ENCODE measurements around the gene NCKAP1. TPM values are rescaled to one million over a fixed set of nuclear protein-coding genes. Genes with fewer than 3 reads are reported as not detected.
A peak's percentile ranks its signal among the peaks of the same experiment; 100 is the strongest.

NCKAP1 gene, protein sequence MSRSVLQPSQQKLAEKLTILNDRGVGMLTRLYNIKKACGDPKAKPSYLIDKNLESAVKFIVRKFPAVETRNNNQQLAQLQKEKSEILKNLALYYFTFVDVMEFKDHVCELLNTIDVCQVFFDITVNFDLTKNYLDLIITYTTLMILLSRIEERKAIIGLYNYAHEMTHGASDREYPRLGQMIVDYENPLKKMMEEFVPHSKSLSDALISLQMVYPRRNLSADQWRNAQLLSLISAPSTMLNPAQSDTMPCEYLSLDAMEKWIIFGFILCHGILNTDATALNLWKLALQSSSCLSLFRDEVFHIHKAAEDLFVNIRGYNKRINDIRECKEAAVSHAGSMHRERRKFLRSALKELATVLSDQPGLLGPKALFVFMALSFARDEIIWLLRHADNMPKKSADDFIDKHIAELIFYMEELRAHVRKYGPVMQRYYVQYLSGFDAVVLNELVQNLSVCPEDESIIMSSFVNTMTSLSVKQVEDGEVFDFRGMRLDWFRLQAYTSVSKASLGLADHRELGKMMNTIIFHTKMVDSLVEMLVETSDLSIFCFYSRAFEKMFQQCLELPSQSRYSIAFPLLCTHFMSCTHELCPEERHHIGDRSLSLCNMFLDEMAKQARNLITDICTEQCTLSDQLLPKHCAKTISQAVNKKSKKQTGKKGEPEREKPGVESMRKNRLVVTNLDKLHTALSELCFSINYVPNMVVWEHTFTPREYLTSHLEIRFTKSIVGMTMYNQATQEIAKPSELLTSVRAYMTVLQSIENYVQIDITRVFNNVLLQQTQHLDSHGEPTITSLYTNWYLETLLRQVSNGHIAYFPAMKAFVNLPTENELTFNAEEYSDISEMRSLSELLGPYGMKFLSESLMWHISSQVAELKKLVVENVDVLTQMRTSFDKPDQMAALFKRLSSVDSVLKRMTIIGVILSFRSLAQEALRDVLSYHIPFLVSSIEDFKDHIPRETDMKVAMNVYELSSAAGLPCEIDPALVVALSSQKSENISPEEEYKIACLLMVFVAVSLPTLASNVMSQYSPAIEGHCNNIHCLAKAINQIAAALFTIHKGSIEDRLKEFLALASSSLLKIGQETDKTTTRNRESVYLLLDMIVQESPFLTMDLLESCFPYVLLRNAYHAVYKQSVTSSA
- total RNA-seq, result 100 to 1,000 TPM; 192 to 207 TPM
- 10 to 100 TPM; 73.0 to 75.8 TPM for polyA plus RNA-seq
- long read RNA-seq, donor 1, full-length matches to known transcripts, result 2 of 34 reads
- long read RNA-seq, donor 1, partial matches to known transcripts, result 24 of 34 reads
- long read RNA-seq, donor 1, other reads (novel, unspliced or antisense), result 8 of 34 reads
- long read RNA-seq, donor 2, full-length matches to known transcripts, result 49 of 87 reads
- long read RNA-seq, donor 2, partial matches to known transcripts, result 30 of 87 reads
- long read RNA-seq, donor 2, other reads (novel, unspliced or antisense), result 8 of 87 reads

DNA sequence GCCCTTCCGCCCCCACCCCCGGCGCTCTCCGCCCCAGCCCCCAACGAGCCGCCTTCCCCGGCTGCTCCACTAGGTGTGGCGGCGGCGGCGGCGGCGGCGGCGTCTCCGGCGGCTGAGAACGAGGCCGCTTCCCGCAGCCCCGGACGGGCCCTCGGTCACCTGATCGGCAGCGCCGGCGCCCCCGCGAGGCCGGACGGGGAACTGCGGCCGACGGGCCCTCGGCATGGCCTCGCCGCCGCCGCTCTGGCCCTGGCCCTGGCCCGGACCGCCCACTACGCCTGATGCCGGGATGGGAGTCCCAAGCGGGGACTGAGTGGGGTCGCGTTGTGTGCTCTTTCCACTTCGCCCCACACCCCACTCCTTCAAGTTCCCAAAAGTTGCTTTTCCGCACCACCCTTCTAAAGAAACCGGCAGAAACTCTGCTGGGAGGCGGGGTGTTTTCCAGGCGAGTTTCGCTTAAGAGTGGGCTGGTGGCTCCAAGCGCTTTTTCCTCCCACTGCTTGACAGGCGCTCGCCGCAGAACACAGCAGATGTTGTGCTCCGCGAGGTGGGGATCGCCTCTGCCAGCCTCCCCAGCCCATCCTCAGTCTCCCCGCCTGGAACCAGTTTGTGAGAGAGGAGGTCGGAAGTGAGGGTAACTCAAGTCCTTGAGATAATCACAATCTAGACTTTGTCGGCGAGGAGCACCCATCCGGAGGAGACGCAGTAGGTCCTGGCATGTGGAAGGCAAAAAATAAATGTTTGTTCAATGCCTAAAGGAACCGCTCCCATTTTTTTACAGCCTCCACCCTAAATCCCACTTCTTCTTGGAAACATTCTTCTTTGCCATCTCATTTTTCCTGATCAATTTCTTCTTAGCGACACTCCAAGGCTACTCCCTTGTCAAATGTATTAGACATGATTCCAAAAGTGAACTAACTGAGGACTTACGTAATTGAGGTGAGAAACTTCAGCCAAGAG is at the start of gene NCKAP1:
TSS of gene NCKAP1 (minus strand) at position 117 of the 960 bp plus-strand sequence. CDS start 358 bp downstream, outside the sequence.
- Histone ChIP-seq H3K36me3 (ENCODE audit: control insufficient read depth in 1 of 2, insufficient read depth in 2 of 2, low read length in 1 of 2) (no peaks in the 10 kb centered on the region), H3K4me3 (ENCODE audit: low read length in 2 of 2) (peak within 1 kb of the TSS; percentile 91 to 98), H3K4me1 (ENCODE audit: control insufficient read depth in 1 of 2, insufficient read depth in 2 of 2, low read length in 2 of 2) (no peaks in the 10 kb centered on the region), H3K27me3 (ENCODE audit: control insufficient read depth in 1 of 2, insufficient read depth in 2 of 2, low read length in 1 of 2) (no peaks in the 10 kb centered on the region), H3K9me3 (ENCODE audit: control insufficient read depth, low read length) (no peaks in the 10 kb centered on the region), H3K27ac (ENCODE audit: low read depth in 1 of 2, low read length in 2 of 2) (peak within 1 kb of the TSS; percentile 81 to 99)
- intact Hi-C loops (cut with DNase I), result loop anchor here (2.0 kb wide), 2 partner anchors 36 to 40 kb away; partner anchors contain the start of gene DUSP19 (in 1 of the 2)
- ATAC-seq (ENCODE audit: low FRiP score) (peak; percentile 98), DNase-seq (peak; percentile 91 to 97)
- WGBS, 2 donors, result 1% methylated on average over 35 to 68 of the region's 68 CpGs

DNA sequence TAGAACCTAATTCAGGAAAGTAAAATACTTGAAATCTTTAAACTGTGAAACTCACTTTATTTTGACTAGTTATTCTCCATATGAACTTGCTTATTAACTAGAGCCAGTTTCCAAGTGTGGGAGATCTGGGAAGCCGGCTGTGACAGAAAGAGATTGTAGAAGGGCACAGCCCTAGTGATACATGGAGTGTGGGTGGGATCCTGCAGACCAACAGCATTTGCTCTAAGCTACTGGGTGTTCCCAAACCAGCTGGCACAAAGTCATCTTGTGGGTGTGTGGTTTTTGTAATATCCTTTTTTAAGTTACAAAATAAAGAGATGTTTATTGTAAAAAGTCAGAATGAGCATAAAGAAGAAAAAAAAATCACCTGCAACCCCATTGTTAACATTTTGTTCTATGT is 43.7 kb upstream of the NCKAP1 start:
- H3K36me3 ChIP-seq (ENCODE audit: control insufficient read depth in 1 of 2, insufficient read depth in 2 of 2, low read length in 1 of 2), result no peaks in the 10 kb centered on the region
- ATAC-seq (ENCODE audit: low FRiP score), result no peak
- H3K4me3 ChIP-seq (ENCODE audit: low read length in 2 of 2), result no peak overlapping the region
- H3K9me3 ChIP-seq (ENCODE audit: control insufficient read depth, low read length), result no peaks in the 10 kb centered on the region
- H3K4me1 ChIP-seq (ENCODE audit: control insufficient read depth in 1 of 2, insufficient read depth in 2 of 2, low read length in 2 of 2), result peaks cover 0 to 3% of the 10 kb centered on the region in 2 donors
- H3K27ac ChIP-seq (ENCODE audit: low read depth in 1 of 2, low read length in 2 of 2), result no peak overlapping the region
- intact Hi-C loops (cut with DNase I), result no loop called here
- 0 to 9% methylated on average over 1 of the region's 1 CpG for WGBS, 2 donors
- peak in 1 of 2 donors; percentile 49 for DNase-seq
- H3K27me3 ChIP-seq (ENCODE audit: control insufficient read depth in 1 of 2, insufficient read depth in 2 of 2, low read length in 1 of 2), result no peaks in the 10 kb centered on the region

GRCh38 chr2:183079139-183079775 is 41.0 kb upstream of the NCKAP1 start:
- WGBS, 2 donors, result 1 to 3% methylated on average over 13 of the region's 13 CpGs
- peak overlapping the region; percentile 88 to 94 for H3K4me3 ChIP-seq (ENCODE audit: low read length in 2 of 2)
- H3K9me3 ChIP-seq (ENCODE audit: control insufficient read depth, low read length), result no peaks in the 10 kb centered on the region
- H3K27ac ChIP-seq (ENCODE audit: low read depth in 1 of 2, low read length in 2 of 2), result peak overlapping the region; percentile 94 to 97
- DNase-seq, result no peak
- H3K36me3 ChIP-seq (ENCODE audit: control insufficient read depth in 1 of 2, insufficient read depth in 2 of 2, low read length in 1 of 2), result no peaks in the 10 kb centered on the region
- H3K27me3 ChIP-seq (ENCODE audit: control insufficient read depth in 1 of 2, insufficient read depth in 2 of 2, low read length in 1 of 2), result no peaks in the 10 kb centered on the region
- intact Hi-C loops (cut with DNase I), result loop anchor here in 1 of 2 donors (2.0 kb wide), 2 partner anchors 40 to 46 kb away; partner anchors contain the start of genes NCKAP1 and NUP35
- peak; percentile 79 for ATAC-seq (ENCODE audit: low FRiP score)
- peaks cover 0 to 2% of the 10 kb centered on the region in 2 donors for H3K4me1 ChIP-seq (ENCODE audit: control insufficient read depth in 1 of 2, insufficient read depth in 2 of 2, low read length in 2 of 2)

- Histone ChIP-seq H3K36me3 (ENCODE audit: control insufficient read depth in 1 of 2, insufficient read depth in 2 of 2, low read length in 1 of 2) (no peaks in the 10 kb centered on the region), H3K9me3 (ENCODE audit: control insufficient read depth, low read length) (no peaks in the 10 kb centered on the region), H3K4me1 (ENCODE audit: control insufficient read depth in 1 of 2, insufficient read depth in 2 of 2, low read length in 2 of 2) (peaks cover 0 to 2% of the 10 kb centered on the region in 2 donors), H3K27me3 (ENCODE audit: control insufficient read depth in 1 of 2, insufficient read depth in 2 of 2, low read length in 1 of 2) (no peaks in the 10 kb centered on the region), H3K27ac (ENCODE audit: low read depth in 1 of 2, low read length in 2 of 2) (peak within 1 kb of the TSS; percentile 94 to 97), H3K4me3 (ENCODE audit: low read length in 2 of 2) (peak within 1 kb of the TSS; percentile 88 to 94)
- WGBS, 2 donors, result 0% methylated on average over 20 of the region's 20 CpGs
- ATAC-seq (ENCODE audit: low FRiP score), result peak; percentile 94
- intact Hi-C loops (cut with DNase I), result loop anchor here in 1 of 2 donors (2.0 kb wide), 2 partner anchors 40 to 46 kb away; partner anchors contain the start of genes NCKAP1 and NUP35
- DNase-seq, result peak; percentile 80 to 85
Measured at GRCh38 chr2:183078464-183079138, 40.3 kb upstream of the NCKAP1 start, which contains the start of gene DUSP19. DUSP19 (plus strand) TSS chr2:183078747; CDS start chr2:183078934, 187 bp downstream.

DNA sequence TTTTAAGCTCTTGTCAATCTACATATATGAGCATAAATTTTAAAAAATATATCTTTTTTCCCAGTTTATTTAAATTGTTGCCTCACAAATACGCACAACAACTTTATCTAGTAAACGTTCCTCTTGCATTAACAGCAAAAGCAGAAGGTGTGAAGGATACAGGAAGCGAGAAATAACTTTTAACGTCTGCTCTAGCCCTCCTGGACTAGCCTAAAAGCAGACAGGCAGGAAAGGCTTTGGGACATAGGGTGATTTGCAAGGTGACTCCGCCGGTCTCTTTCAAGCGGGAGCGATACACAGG is 39.9 kb upstream of the NCKAP1 start:
- Histone ChIP-seq H3K4me3 (ENCODE audit: low read length in 2 of 2) (peak overlapping the region; percentile 88 to 94), H3K9me3 (ENCODE audit: control insufficient read depth, low read length) (no peaks in the 10 kb centered on the region), H3K27ac (ENCODE audit: low read depth in 1 of 2, low read length in 2 of 2) (peak overlapping the region in 1 of 2 donors; percentile 94), H3K4me1 (ENCODE audit: control insufficient read depth in 1 of 2, insufficient read depth in 2 of 2, low read length in 2 of 2) (peaks cover 0 to 2% of the 10 kb centered on the region in 2 donors), H3K27me3 (ENCODE audit: control insufficient read depth in 1 of 2, insufficient read depth in 2 of 2, low read length in 1 of 2) (no peaks in the 10 kb centered on the region), H3K36me3 (ENCODE audit: control insufficient read depth in 1 of 2, insufficient read depth in 2 of 2, low read length in 1 of 2) (no peaks in the 10 kb centered on the region)
- ATAC-seq (ENCODE audit: low FRiP score) (peak; percentile 2), DNase-seq (no peak)
- 6 to 7% methylated on average over 8 of the region's 8 CpGs for WGBS, 2 donors
- intact Hi-C loops (cut with DNase I), result loop anchor here in 1 of 2 donors (2.0 kb wide), 2 partner anchors 39 to 47 kb away; partner anchors contain the start of genes NCKAP1 and NUP35

DNA sequence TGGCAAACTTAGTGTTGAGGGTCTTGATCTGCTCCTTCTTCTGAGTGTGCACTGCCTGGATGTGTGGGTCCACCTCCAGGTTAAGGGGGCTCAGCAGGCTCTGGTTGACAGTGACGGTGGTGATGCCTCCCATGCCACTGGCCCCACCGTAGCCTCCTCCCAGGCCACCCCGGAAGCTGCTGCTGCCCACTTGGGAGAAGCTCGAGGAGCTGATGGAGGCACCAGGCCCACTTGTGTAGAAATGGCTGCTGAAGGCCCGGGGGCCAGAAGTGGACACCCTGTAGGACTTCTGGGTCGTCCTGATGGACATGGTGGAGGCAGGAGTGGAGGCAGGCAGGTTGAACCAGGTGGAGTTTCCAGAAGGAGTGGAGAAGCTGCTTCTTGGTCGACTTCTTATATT is 33.9 kb upstream of the NCKAP1 start:
- no peak for ATAC-seq (ENCODE audit: low FRiP score)
- H3K27ac ChIP-seq (ENCODE audit: low read depth in 1 of 2, low read length in 2 of 2), result no peak overlapping the region
- WGBS, 2 donors, result 89 to 97% methylated on average over 7 of the region's 7 CpGs
- no peaks in the 10 kb centered on the region for H3K27me3 ChIP-seq (ENCODE audit: control insufficient read depth in 1 of 2, insufficient read depth in 2 of 2, low read length in 1 of 2)
- no peak overlapping the region for H3K4me3 ChIP-seq (ENCODE audit: low read length in 2 of 2)
- no peaks in the 10 kb centered on the region for H3K4me1 ChIP-seq (ENCODE audit: control insufficient read depth in 1 of 2, insufficient read depth in 2 of 2, low read length in 2 of 2)
- intact Hi-C loops (cut with DNase I), result no loop called here
- DNase-seq, result no peak
- no peaks in the 10 kb centered on the region for H3K9me3 ChIP-seq (ENCODE audit: control insufficient read depth, low read length)
- H3K36me3 ChIP-seq (ENCODE audit: control insufficient read depth in 1 of 2, insufficient read depth in 2 of 2, low read length in 1 of 2), result no peaks in the 10 kb centered on the region
